ENCODE results near the gene MRPS33.

DNA sequence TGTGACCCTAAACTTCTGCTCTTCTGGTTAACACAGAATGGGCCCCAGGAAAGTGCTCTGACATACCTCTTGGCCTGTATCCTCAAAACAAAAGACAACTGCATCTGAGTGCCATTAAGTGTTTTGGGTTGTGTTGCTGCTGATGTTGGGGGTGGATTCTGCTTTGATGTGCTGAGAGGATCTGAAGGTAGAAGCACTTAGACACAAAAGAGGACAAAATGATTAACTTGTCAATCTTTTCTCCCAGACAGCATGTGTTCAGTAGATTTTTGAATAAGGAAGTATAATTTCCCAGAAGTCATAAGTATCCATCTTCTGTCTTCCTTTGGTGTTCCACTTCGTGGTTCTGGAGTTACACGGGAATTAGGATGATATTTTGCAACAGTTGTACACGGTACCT, 43.0 kb upstream of the MRPS33 start:
- TF ChIP-seq, protein P1, sequence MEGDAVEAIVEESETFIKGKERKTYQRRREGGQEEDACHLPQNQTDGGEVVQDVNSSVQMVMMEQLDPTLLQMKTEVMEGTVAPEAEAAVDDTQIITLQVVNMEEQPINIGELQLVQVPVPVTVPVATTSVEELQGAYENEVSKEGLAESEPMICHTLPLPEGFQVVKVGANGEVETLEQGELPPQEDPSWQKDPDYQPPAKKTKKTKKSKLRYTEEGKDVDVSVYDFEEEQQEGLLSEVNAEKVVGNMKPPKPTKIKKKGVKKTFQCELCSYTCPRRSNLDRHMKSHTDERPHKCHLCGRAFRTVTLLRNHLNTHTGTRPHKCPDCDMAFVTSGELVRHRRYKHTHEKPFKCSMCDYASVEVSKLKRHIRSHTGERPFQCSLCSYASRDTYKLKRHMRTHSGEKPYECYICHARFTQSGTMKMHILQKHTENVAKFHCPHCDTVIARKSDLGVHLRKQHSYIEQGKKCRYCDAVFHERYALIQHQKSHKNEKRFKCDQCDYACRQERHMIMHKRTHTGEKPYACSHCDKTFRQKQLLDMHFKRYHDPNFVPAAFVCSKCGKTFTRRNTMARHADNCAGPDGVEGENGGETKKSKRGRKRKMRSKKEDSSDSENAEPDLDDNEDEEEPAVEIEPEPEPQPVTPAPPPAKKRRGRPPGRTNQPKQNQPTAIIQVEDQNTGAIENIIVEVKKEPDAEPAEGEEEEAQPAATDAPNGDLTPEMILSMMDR (IDR thresholded peaks at IDR 0.05), result no peak
- no peak for TF ChIP-seq POLR2A (IDR thresholded peaks at IDR 0.05)
